Stomach (tissue), 9 donors: ENCODE results near the gene NCOA5. TPM values are rescaled to one million over a fixed set of nuclear protein-coding genes. Genes with fewer than 3 reads are reported as not detected.

Experiments used
- DNase-seq, 2 donors: peaks; one replicate each; pipeline versions ENCODE4 v3.0.0 to v3.0.0-alpha.2; 2013 to 2019
- H3K27ac ChIP-seq, 5 donors: fragments of 200-600 bp in 4 of 5; sonication (generic) in 4 of 5; one replicate each; pipeline ENCODE4 v1.5.1; 2013 to 2019; ENCODE audit warnings: mild to moderate bottlenecking in 1 of 5, moderate library complexity in 1 of 5
- H3K27me3 ChIP-seq, 3 donors: fragments of 200-600 bp; sonication (generic); one replicate each; pipeline ENCODE4 v1.5.1; 2017 to 2019; ENCODE audit warnings: mixed run types in 1 of 3
- H3K36me3 ChIP-seq, 4 donors: fragments of 200-600 bp; sonication (generic); 1 replicate in 3 of 4; 2 replicates in 1 of 4; pipeline ENCODE4 v1.5.1; 2016 to 2019
- H3K4me1 ChIP-seq, 4 donors: fragments of 200-600 bp; sonication (generic); one replicate each; pipeline ENCODE4 v1.5.1; 2016 to 2019
- H3K4me3 ChIP-seq, 4 donors: fragments of 200-600 bp; sonication (generic) in 3 of 4; one replicate each; pipeline ENCODE4 v1.5.1; 2016 to 2019; ENCODE audit warnings: mild to moderate bottlenecking in 1 of 4
- H3K9me3 ChIP-seq, 4 donors: fragments of 200-600 bp; sonication (generic); one replicate each; pipeline ENCODE4 v1.5.1; 2016 to 2019
- CTCF ChIP-seq, 7 experiments: fragments of 450-650 bp in 4 of 7; fragments of 200-600 bp in 3 of 7; sonication (generic) in 3 of 7; IDR thresholded peaks; one replicate each; pipeline ENCODE4 v1.5.1; 2016 to 2019; ENCODE audit warnings: antibody characterized with exemption in 7 of 7, control low read depth in 2 of 7, mild to moderate bottlenecking in 1 of 7
- EP300 ChIP-seq: sonication (generic); formaldehyde crosslinking; IDR thresholded peaks from one replicate; pipeline ENCODE4 v1.6.1; 2017; ENCODE audit warnings: antibody characterized with exemption
- POLR2A ChIP-seq, 4 donors: fragments of 450-650 bp; IDR thresholded peaks; one replicate each; pipeline ENCODE4 v1.6.1; 2016; ENCODE audit warnings: antibody characterized with exemption in 4 of 4, control low read depth in 2 of 4, mild to moderate bottlenecking in 1 of 4, moderate library complexity in 1 of 4
- POLR2AphosphoS5 ChIP-seq, 3 donors: sonication (generic); formaldehyde crosslinking; IDR thresholded peaks; one replicate each; pipeline ENCODE4 v1.6.1; 2016; ENCODE audit warnings: antibody characterized with exemption in 3 of 3
- WGBS, 5 donors: extraction: QIAGEN DNeasy Blood & Tissue Kit in 3 of 5; methylation state at CpG; one replicate each; pipeline versions ENCODE4 v1.1.5 to v1.1.7; 2013 to 2018; 5-methylcytosine and 5-hydroxymethylcytosine counted together
- intact Hi-C: fragments of 100-400 bp; cut with DNase I; formaldehyde crosslinking; loops from one replicate; pipeline ENCODE4 v1.15.1; 2023; ENCODE audit warnings: low total_unique reads
- polyA plus RNA-seq, 3 donors: library from polyadenylated mRNA; stranded (reverse); fragments of 200-250 nt; gene quantifications; one replicate each; pipeline ENCODE4 v1.2.3, GENCODE V29; 2013
- total RNA-seq, 5 donors: library from RNA; depleted of rRNA; stranded (reverse); fragments of >200 nt; gene quantifications; one replicate each; pipeline versions ENCODE4 v1.1.0 to v1.2.3, GENCODE V29; 2014 to 2016
- donor health status: healthy with polysubstance abuse.
- donor health status: Bipolar disorder and iron deficiency.
- donor health status: healthy.

The NCOA5 gene
- total and polyA plus RNA-seq, 8 donors: 4.3 to 58.9 (median 11.4) TPM

- intact Hi-C loops: no loop called here
- no peaks in the 10 kb centered on the region for H3K9me3 ChIP-seq
- peaks cover 19 to 46% (median 30%) of the 10 kb centered on the region in 4 donors for H3K4me1 ChIP-seq
- DNase-seq: no peak
- H3K27ac ChIP-seq: peak overlapping the region in 1 of 5 donors; percentile 56
- H3K4me3 ChIP-seq: no peak overlapping the region
- H3K36me3 ChIP-seq: peaks cover 47 to 66% (median 63%) of the 10 kb centered on the region in 4 donors
- TF ChIP-seq CTCF (IDR thresholded peaks at IDR 0.05): no peak
- no peak for TF ChIP-seq POLR2AphosphoS5 (IDR thresholded peaks at IDR 0.05)
- TF ChIP-seq EP300: no peak
- H3K27me3 ChIP-seq: peaks cover 0 to 29% (median 16%) of the 10 kb centered on the region in 3 donors
- 77 to 90% (median 88%) methylated on average over 4 of the region's 4 CpGs for WGBS, 5 donors
These were observed 28.8 kb downstream of the NCOA5 start for GRCh38 chr20:46060975-46061374.

- Histone ChIP-seq H3K27me3 (peaks cover 0 to 32% (median 16%) of the 10 kb centered on the region in 3 donors), H3K4me3 (no peak overlapping the region), H3K4me1 (peaks cover 19 to 46% (median 30%) of the 10 kb centered on the region in 4 donors), H3K36me3 (peaks cover 41 to 60% (median 57%) of the 10 kb centered on the region in 4 donors), H3K27ac (peak overlapping the region in 1 of 5 donors; percentile 56), H3K9me3 (no peaks in the 10 kb centered on the region)
- WGBS, 5 donors: 70 to 93% (median 76%) methylated on average over 1 to 2 of the region's 2 CpGs
- DNase-seq: peak in 1 of 2 donors; percentile 41
- no peak for TF ChIP-seq EP300
- no peak for TF ChIP-seq POLR2AphosphoS5 (IDR thresholded peaks at IDR 0.05)
- no peak for TF ChIP-seq POLR2A (IDR thresholded peaks at IDR 0.05)
- intact Hi-C loops: no loop called here
These were observed 29.4 kb downstream of the NCOA5 start for GRCh38 chr20:46060301-46060881.

- peak in 1 of 2 donors; percentile 47 for DNase-seq
These were observed 31.0 kb downstream of the NCOA5 start for GRCh38 chr20:46058599-46059281.

GRCh38 chr20:46057856-46058598 lies 31.7 kb downstream of the NCOA5 start:
- intact Hi-C loops: no loop called here
- TF ChIP-seq POLR2A (IDR thresholded peaks at IDR 0.05) (no peak), EP300 (no peak), POLR2AphosphoS5 (IDR thresholded peaks at IDR 0.05) (no peak), CTCF (IDR thresholded peaks at IDR 0.05) (peak in 1 of 7 experiments; percentile 14)
- 7 to 11% (median 11%) methylated on average over 39 to 66 of the region's 66 CpGs for WGBS, 5 donors
- peak; percentile 35 to 69 for DNase-seq
- Histone ChIP-seq H3K9me3 (no peaks in the 10 kb centered on the region), H3K4me1 (peaks cover 19 to 46% (median 30%) of the 10 kb centered on the region in 4 donors), H3K4me3 (peak overlapping the region; percentile 17 to 39 (median 26)), H3K27ac (peak overlapping the region in 1 of 5 donors; percentile 26), H3K27me3 (peaks cover 0 to 44% (median 16%) of the 10 kb centered on the region in 3 donors), H3K36me3 (peaks cover 18 to 37% (median 33%) of the 10 kb centered on the region in 4 donors)

More at GRCh38 chr20:46058599-46059281, 31.0 kb downstream of the NCOA5 start:
- Histone ChIP-seq H3K9me3 (no peaks in the 10 kb centered on the region), H3K27me3 (peaks cover 0 to 44% (median 16%) of the 10 kb centered on the region in 3 donors), H3K4me3 (peak overlapping the region; percentile 17 to 39 (median 26)), H3K36me3 (peaks cover 25 to 44% (median 41%) of the 10 kb centered on the region in 4 donors), H3K4me1 (peaks cover 19 to 46% (median 30%) of the 10 kb centered on the region in 4 donors), H3K27ac (peak overlapping the region in 1 of 5 donors; percentile 26)
- intact Hi-C loops: no loop called here
- 15 to 25% (median 20%) methylated on average over 18 to 35 of the region's 35 CpGs for WGBS, 5 donors
- TF ChIP-seq CTCF (IDR thresholded peaks at IDR 0.05): no peak
